Esophagus squamous epithelium (tissue), 5 donors: ENCODE results near the gene RAMP1. TPM values are rescaled to one million over a fixed set of nuclear protein-coding genes. Genes with fewer than 3 reads are reported as not detected.

Experiments used
- DNase-seq: peaks from one replicate; lab custom pipeline; 2025; lab: John Stamatoyannopoulos, UW
- H3K27ac ChIP-seq, 4 donors: fragments of 200-600 bp; sonication (generic); one replicate each; pipeline ENCODE4 v1.5.1; 2016 to 2019; ENCODE audit warnings: mild to moderate bottlenecking in 1 of 4
- H3K27me3 ChIP-seq, 4 donors: fragments of 200-600 bp; sonication (generic); 1 replicate in 3 of 4; 2 replicates in 1 of 4; pipeline versions ENCODE4 v1.5.1 to v1.6.0; 2017 to 2021; ENCODE audit warnings: antibody characterized with exemption in 1 of 4
- H3K36me3 ChIP-seq, 3 donors: fragments of 200-600 bp; sonication (generic); one replicate each; pipeline ENCODE4 v1.5.1; 2016 to 2019
- H3K4me1 ChIP-seq, 3 donors: fragments of 200-600 bp; sonication (generic); one replicate each; pipeline ENCODE4 v1.5.1; 2017 to 2019
- H3K4me3 ChIP-seq, 4 donors: fragments of 200-600 bp; sonication (generic); 1 replicate in 3 of 4; 2 replicates in 1 of 4; pipeline ENCODE4 v1.5.1; 2016 to 2019; ENCODE audit warnings: mild to moderate bottlenecking in 2 of 4, moderate library complexity in 1 of 4
- H3K9me3 ChIP-seq, 3 donors: fragments of 200-600 bp; sonication (generic); one replicate each; pipeline ENCODE4 v1.5.1; 2016 to 2019
- POLR2A ChIP-seq, 4 donors: fragments of 450-650 bp; IDR thresholded peaks; one replicate each; pipeline ENCODE4 v1.6.1; 2017; ENCODE audit warnings: antibody characterized with exemption in 4 of 4, mild to moderate bottlenecking in 4 of 4, moderate library complexity in 3 of 4
- WGBS, 2 donors: methylation state at CpG; one replicate each; pipeline ENCODE4 v1.1.5; 2018; 5-methylcytosine and 5-hydroxymethylcytosine counted together
- intact Hi-C: fragments of 100-400 bp; cut with DNase I; formaldehyde crosslinking; loops from one replicate; pipeline ENCODE4 v1.15.0; 2022
- total RNA-seq, 4 donors: library from RNA; depleted of rRNA; stranded (reverse); fragments of >200 nt; gene quantifications; one replicate each; pipeline ENCODE4 v1.1.0, GENCODE V29; 2016
- TF ChIP-seq, protein P1 (sequence below), 6 experiments: fragments of 450-650 bp in 4 of 6; fragments of 200-600 bp in 2 of 6; sonication (generic) in 2 of 6; IDR thresholded peaks; one replicate each; pipeline ENCODE4 v1.5.1; 2016 to 2019; ENCODE audit warnings: antibody characterized with exemption in 6 of 6, mild to moderate bottlenecking in 4 of 6, moderate library complexity in 4 of 6
- donor health status: DM: yes; HTN: yes; CAD: no.

The RAMP1 gene
- total RNA-seq, 4 donors from 2014 or later, result 0.76 to 11.3 (median 4.0) TPM

DNA sequence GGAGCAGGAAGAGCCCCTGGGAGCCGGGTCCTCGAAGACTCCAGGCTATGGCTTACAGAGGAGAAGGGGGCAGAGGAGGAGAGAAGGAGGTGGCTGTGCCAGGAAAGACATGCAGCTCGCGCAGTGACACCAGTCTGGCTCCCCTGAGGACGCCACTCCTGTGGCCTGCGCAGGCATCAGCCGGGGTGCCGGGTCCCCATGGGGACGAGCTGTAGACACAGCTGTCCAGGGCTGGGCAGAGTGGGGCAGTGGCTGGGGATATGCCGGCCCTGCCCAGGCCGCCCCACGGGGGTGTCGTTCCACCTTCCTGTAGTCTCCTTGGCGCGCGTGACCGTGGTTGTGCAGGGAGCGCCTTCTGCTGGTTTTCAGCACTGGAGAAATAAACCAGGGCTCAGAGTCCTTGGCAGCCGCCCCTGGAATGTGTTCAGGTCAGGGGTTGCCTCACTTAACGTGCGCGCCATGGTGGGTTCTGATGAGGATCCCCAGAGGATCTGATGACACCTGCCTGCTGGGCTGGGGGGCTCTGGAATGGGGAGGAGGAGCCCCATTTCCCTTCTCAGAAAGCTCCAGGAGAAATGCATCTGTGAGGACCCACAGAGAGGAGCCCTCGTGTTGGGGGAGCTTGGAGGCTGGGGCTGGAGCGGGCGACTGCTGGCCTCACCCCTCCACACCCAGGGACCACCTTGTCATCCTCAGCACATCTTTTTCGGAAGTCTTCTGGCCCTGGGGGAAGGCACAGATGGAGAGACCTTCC lies 26.7 kb downstream of the RAMP1 start:
- peak overlapping the region; percentile 42 to 89 (median 59) for H3K27ac ChIP-seq
- no peaks in the 10 kb centered on the region for H3K27me3 ChIP-seq
- peaks cover 0 to 32% (median 11%) of the 10 kb centered on the region in 3 donors for H3K4me1 ChIP-seq
- no peak for TF ChIP-seq POLR2A (IDR thresholded peaks at IDR 0.05)
- TF ChIP-seq, protein P1, sequence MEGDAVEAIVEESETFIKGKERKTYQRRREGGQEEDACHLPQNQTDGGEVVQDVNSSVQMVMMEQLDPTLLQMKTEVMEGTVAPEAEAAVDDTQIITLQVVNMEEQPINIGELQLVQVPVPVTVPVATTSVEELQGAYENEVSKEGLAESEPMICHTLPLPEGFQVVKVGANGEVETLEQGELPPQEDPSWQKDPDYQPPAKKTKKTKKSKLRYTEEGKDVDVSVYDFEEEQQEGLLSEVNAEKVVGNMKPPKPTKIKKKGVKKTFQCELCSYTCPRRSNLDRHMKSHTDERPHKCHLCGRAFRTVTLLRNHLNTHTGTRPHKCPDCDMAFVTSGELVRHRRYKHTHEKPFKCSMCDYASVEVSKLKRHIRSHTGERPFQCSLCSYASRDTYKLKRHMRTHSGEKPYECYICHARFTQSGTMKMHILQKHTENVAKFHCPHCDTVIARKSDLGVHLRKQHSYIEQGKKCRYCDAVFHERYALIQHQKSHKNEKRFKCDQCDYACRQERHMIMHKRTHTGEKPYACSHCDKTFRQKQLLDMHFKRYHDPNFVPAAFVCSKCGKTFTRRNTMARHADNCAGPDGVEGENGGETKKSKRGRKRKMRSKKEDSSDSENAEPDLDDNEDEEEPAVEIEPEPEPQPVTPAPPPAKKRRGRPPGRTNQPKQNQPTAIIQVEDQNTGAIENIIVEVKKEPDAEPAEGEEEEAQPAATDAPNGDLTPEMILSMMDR (IDR thresholded peaks at IDR 0.05), result no peak
- no peaks in the 10 kb centered on the region for H3K9me3 ChIP-seq
- no peak for DNase-seq
- no peaks in the 10 kb centered on the region for H3K36me3 ChIP-seq
- intact Hi-C loops, result no loop called here
- WGBS, 2 donors, result 75 to 100% methylated on average over 3 to 16 of the region's 26 CpGs
- no peak overlapping the region for H3K4me3 ChIP-seq

DNA sequence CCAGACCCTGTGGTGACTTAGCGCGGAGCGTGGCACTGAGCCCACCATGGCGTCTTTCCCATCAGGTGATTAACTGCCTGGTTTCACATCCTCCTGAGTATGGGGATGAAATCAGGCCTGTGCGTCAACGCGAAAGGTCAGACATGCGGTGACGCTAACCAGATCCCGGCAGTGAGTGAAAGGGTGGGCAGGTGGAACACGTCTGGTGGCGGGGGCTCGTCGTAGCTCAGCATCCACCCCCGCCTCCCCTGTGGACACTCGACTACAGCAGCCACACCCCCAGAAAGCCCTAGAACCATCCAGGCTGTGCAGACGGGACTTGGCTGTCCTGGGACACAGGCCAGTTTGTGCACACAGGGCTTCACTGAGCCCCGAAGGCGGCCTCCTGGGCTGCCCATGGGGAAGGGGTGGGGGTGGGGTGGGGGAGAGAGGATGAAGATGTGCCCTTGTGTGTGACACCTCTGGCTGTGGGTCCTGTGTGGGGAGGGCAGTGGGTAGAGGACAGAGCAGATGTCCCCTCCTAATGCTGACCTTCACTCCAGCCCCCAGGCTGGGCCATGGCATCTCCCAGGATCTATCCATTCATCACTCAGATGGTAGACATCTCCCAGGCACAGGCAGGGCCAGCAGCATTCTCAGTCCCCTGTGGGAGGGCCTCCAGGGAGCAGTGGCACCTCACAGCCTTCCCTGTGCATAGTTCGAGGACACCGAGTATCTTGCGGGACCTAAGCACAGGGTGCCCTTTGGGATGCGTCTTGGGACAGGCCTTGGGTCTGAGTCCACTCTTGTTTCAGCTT lies 27.5 kb downstream of the RAMP1 start:
- TF ChIP-seq, protein P1 (IDR thresholded peaks at IDR 0.05), result no peak
- TF ChIP-seq POLR2A (IDR thresholded peaks at IDR 0.05), result no peak
- H3K4me3 ChIP-seq, result no peak overlapping the region
- H3K4me1 ChIP-seq, result peaks cover 0 to 32% (median 11%) of the 10 kb centered on the region in 3 donors
- peak overlapping the region; percentile 42 to 89 (median 59) for H3K27ac ChIP-seq
- H3K27me3 ChIP-seq, result no peaks in the 10 kb centered on the region
- 86 to 87% methylated on average over 4 to 16 of the region's 23 CpGs for WGBS, 2 donors
- H3K9me3 ChIP-seq, result no peaks in the 10 kb centered on the region
- no peak for DNase-seq
- intact Hi-C loops, result no loop called here
- H3K36me3 ChIP-seq, result no peaks in the 10 kb centered on the region

DNA sequence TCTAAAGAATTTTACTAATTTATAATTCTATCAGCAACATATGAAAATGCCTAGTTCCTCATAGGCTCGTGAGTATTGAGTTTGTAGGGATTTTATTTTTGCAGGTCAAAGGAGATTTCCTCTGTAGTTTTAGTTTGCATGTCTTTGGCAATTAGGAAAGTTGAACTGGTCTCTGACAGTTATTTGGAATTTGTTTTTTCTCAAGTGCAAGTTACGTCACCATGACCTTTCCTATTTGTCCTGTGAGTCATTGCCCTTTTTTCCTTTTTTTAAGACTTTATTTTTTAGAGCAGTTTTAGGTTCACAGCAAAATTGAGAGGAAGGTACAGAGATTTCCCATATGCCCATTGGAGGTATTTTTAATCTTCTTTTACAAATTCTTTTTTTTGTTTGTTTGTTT lies 29.0 kb downstream of the RAMP1 start:
- TF ChIP-seq POLR2A (IDR thresholded peaks at IDR 0.05), result no peak
- TF ChIP-seq, protein P1 (IDR thresholded peaks at IDR 0.05), result no peak
- peaks cover 0 to 44% (median 11%) of the 10 kb centered on the region in 3 donors for H3K4me1 ChIP-seq
- intact Hi-C loops, result no loop called here
- no peaks in the 10 kb centered on the region for H3K9me3 ChIP-seq
- WGBS, 2 donors, result 39% methylated on average over 2 of the region's 2 CpGs
- no peak overlapping the region for H3K4me3 ChIP-seq
- H3K36me3 ChIP-seq, result no peaks in the 10 kb centered on the region
- H3K27ac ChIP-seq, result peak overlapping the region in 3 of 4 donors; percentile 60 to 89 (median 72)
- H3K27me3 ChIP-seq, result no peaks in the 10 kb centered on the region
- DNase-seq, result no peak

DNA sequence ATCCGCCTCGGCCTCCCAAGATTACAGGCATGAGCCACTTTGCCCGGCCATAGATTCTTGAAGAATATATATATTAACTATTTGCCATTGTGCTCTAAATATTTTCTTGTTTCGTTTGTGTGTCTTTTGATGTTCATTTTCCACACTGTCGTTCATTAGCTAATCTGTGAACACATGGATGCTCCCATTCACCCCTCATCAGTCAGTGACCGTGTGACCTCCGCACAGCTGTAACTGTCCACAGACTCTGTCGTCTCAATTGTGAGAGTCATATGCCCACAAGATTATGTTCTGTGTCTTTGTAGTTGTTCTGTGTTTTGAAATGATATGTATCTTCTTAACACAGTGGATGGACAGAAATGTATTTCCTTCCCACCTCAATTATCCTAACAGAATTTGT lies 29.6 kb downstream of the RAMP1 start:
- no peak for DNase-seq
- H3K9me3 ChIP-seq, result no peaks in the 10 kb centered on the region
- H3K36me3 ChIP-seq, result no peaks in the 10 kb centered on the region
- H3K4me3 ChIP-seq, result no peak overlapping the region
- no peaks in the 10 kb centered on the region for H3K27me3 ChIP-seq
- peaks cover 0 to 50% (median 11%) of the 10 kb centered on the region in 3 donors for H3K4me1 ChIP-seq
- H3K27ac ChIP-seq, result peak overlapping the region in 3 of 4 donors; percentile 60 to 72 (median 62)
- TF ChIP-seq, protein P1 (IDR thresholded peaks at IDR 0.05), result no peak
- no peak for TF ChIP-seq POLR2A (IDR thresholded peaks at IDR 0.05)
- WGBS, 2 donors, result 87 to 93% methylated on average over 8 of the region's 8 CpGs
- intact Hi-C loops, result no loop called here

DNA sequence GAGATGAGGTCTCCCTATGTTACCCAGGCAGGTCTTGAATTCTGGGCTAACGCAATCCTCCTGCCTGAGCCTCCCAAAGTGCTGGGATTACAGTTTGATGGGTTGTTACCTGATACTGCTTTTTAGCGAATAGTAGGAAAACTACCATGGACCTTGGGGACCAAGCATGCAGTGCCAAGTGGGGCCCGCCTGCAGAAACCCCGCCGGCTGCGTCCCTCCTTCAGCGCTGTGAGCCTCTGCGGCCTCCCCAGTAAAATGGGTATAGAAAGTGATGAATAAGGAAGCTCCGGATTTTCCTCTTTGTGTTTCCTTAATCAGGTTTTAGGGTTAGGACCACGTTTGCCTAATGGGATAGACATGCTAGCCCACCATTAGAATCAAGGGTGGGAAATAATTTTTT lies 30.4 kb downstream of the RAMP1 start:
- no peak overlapping the region for H3K27ac ChIP-seq
- no peak for TF ChIP-seq POLR2A (IDR thresholded peaks at IDR 0.05)
- TF ChIP-seq, protein P1 (IDR thresholded peaks at IDR 0.05), result no peak
- 96 to 97% methylated on average over 10 of the region's 10 CpGs for WGBS, 2 donors
- no peaks in the 10 kb centered on the region for H3K27me3 ChIP-seq
- intact Hi-C loops, result no loop called here
- H3K9me3 ChIP-seq, result no peaks in the 10 kb centered on the region
- H3K36me3 ChIP-seq, result no peaks in the 10 kb centered on the region
- H3K4me1 ChIP-seq, result peaks cover under 1 to 58% (median 11%) of the 10 kb centered on the region in 3 donors
- no peak for DNase-seq
- no peak overlapping the region for H3K4me3 ChIP-seq
